GM12878 (cell line): ENCODE measurements around the gene LTBP3. TPM values are rescaled to one million over a fixed set of nuclear protein-coding genes. Genes with fewer than 3 reads are reported as not detected.

Experiments
- ASH2L ChIP-seq: fragments of 300-600, 200-600 bp; sonication (generic); IDR thresholded peaks from 2 replicates; pipeline ENCODE4 v1.6.1; 2017; ENCODE audit warnings: low read depth, mild to moderate bottlenecking, borderline replicate concordance
- BHLHE40 ChIP-seq, 2 experiments: fragments of 450-650 bp in 1 of 2; IDR thresholded peaks; 2 replicates each; pipeline ENCODE4 v1.6.1; 2011 to 2017; ENCODE audit warnings: low read depth in 2 of 2, borderline replicate concordance in 1 of 2, improper control_type of control experiment in 1 of 2, low read length in 1 of 2, mild to moderate bottlenecking in 1 of 2
- BRCA1 ChIP-seq: IDR thresholded peaks from 2 replicates; pipeline ENCODE4 v1.6.1; 2011; ENCODE audit warnings: low read depth, low read length, improper control_type of control experiment
- CHD2 ChIP-seq: IDR thresholded peaks from 2 replicates; pipeline ENCODE4 v1.6.1; 2011; ENCODE audit warnings: low read depth, low read length, improper control_type of control experiment, borderline replicate concordance
- CHD4 ChIP-seq: fragments of 200-600 bp; sonication (generic); IDR thresholded peaks from 2 replicates; pipeline ENCODE4 v1.6.1; 2016; ENCODE audit warnings: mild to moderate bottlenecking
- EZH2 ChIP-seq: IDR thresholded peaks from 2 replicates; pipeline ENCODE4 v1.6.1; 2012; ENCODE audit warnings: low read depth, mild to moderate bottlenecking, control low read depth, inconsistent platforms, low read length, borderline replicate concordance; ENCODE audit not compliant: control insufficient read depth
- FOXM1 ChIP-seq: IDR thresholded peaks from 2 replicates; pipeline ENCODE4 v1.6.1; 2012; ENCODE audit warnings: low read depth, mild to moderate bottlenecking, inconsistent platforms, low read length, moderate library complexity
- GATAD2B ChIP-seq: fragments of 450-650 bp; conservative IDR thresholded peaks from 2 replicates; pipeline ENCODE4 v1.6.1; 2017; ENCODE audit warnings: low read depth, mild to moderate bottlenecking, moderate library complexity
- KLF5 ChIP-seq: fragments of 450-650 bp; IDR thresholded peaks from 2 replicates; pipeline ENCODE4 v1.6.1; 2014; ENCODE audit warnings: mild to moderate bottlenecking; ENCODE audit not compliant: partially characterized antibody
- MEF2B ChIP-seq: fragments of 450-650 bp; IDR thresholded peaks from 2 replicates; pipeline ENCODE4 v1.6.1; 2018; ENCODE audit warnings: mild to moderate bottlenecking, moderate library complexity; ENCODE audit not compliant: partially characterized antibody, poor library complexity, severe bottlenecking
- NR2C1 ChIP-seq: fragments of 450-650 bp; IDR thresholded peaks from 2 replicates; pipeline ENCODE4 v1.6.1; 2017; ENCODE audit warnings: antibody characterized with exemption, mild to moderate bottlenecking, moderate library complexity
- RB1 ChIP-seq: fragments of 450-650 bp; formaldehyde crosslinking; IDR thresholded peaks from 2 replicates; pipeline ENCODE4 v1.6.1; 2017; ENCODE audit warnings: mild to moderate bottlenecking, borderline replicate concordance
- RCOR1 ChIP-seq: conservative IDR thresholded peaks from 2 replicates; pipeline ENCODE4 v1.6.1; 2012; ENCODE audit warnings: low read depth, low read length, improper control_type of control experiment
- RFX5 ChIP-seq: IDR thresholded peaks from 2 replicates; pipeline ENCODE4 v1.6.1; 2011; ENCODE audit warnings: low read depth, low read length, improper control_type of control experiment
- SMAD1 ChIP-seq: fragments of 450-650 bp; IDR thresholded peaks from 2 replicates; pipeline ENCODE4 v1.6.1; 2018; ENCODE audit warnings: mild to moderate bottlenecking, low read depth; ENCODE audit not compliant: partially characterized antibody
- TCF3 ChIP-seq: IDR thresholded peaks from 2 replicates; pipeline ENCODE4 v1.6.1; 2012; ENCODE audit warnings: low read depth, mild to moderate bottlenecking, low read length, borderline replicate concordance; ENCODE audit not compliant: insufficient read depth
- YY1 ChIP-seq: IDR thresholded peaks from 2 replicates; pipeline ENCODE4 v1.6.1; 2011; ENCODE audit warnings: low read depth, mild to moderate bottlenecking, low read length
- ZBED1 ChIP-seq: IDR thresholded peaks from 2 replicates; pipeline ENCODE4 v1.6.1; 2016; ENCODE audit warnings: borderline replicate concordance
- ZZZ3 ChIP-seq: IDR thresholded peaks from 2 replicates; pipeline ENCODE4 v1.6.1; 2011; ENCODE audit warnings: low read depth; ENCODE audit not compliant: control insufficient read depth, insufficient read length
- polyA plus RNA-seq, 11 experiments: library from polyadenylated mRNA; depleted of rRNA in 4 of 11; unstranded in 6 of 11; stranded (reverse) in 5 of 11; fragments of >200 nt; fragmentation: Nextera tagmentation in 4 of 11; fragmentation: Illumina TruSeq in 1 of 11; extraction: Ambion mirVana in 4 of 11; extraction: Trizol in 1 of 11; gene quantifications; 1 replicate in 1 of 11; 2 replicates in 10 of 11; pipeline versions ENCODE4 v1.2.1 to v1.2.3, GENCODE V29; 2011 to 2016; ENCODE audit warnings: inconsistent platforms in 2 of 11, missing spikeins in 2 of 11, low read depth in 1 of 11
- total RNA-seq, 4 experiments: library from RNA; depleted of rRNA in 3 of 4; stranded (reverse); fragments of >200 nt in 3 of 4; fragmentation: Illumina TruSeq in 1 of 4; extraction: Trizol in 1 of 4; gene quantifications; 2 replicates each; pipeline versions ENCODE4 v1.2.1 to v1.2.3, GENCODE V29; 2013 to 2021
- TF ChIP-seq, protein P1 (sequence below), 3 experiments: IDR thresholded peaks in 2 of 3; conservative IDR thresholded peaks in 1 of 3; 2 replicates each; pipeline ENCODE4 v1.5.1; 2011; ENCODE audit warnings: low read depth in 3 of 3, low read length in 3 of 3, mild to moderate bottlenecking in 3 of 3, control low read depth in 2 of 3, moderate library complexity in 2 of 3, inconsistent platforms in 1 of 3, mixed read lengths in 1 of 3; ENCODE audit not compliant: control insufficient read depth in 2 of 3, insufficient read depth in 1 of 3; ENCODE audit errors: extremely low read depth in 1 of 3
- TF ChIP-seq, protein P2 (sequence below): fragments of 450-650 bp; IDR thresholded peaks from 2 replicates; pipeline ENCODE4 v1.6.1; 2017; ENCODE audit warnings: low read depth, mild to moderate bottlenecking, moderate library complexity
- TF ChIP-seq, protein P3 (sequence below): fragments of 450-650 bp; IDR thresholded peaks from 2 replicates; pipeline ENCODE4 v1.6.1; 2017; ENCODE audit warnings: antibody characterized with exemption, mild to moderate bottlenecking, moderate library complexity

LTBP3 gene
- total and polyA plus RNA-seq, 10 of the 15 experiments (the other 5 are each of a cell fraction or from before 2014, with no cell fraction given) = 2.2 to 12.2 (median 6.2) TPM; not detected in 2

DNA sequence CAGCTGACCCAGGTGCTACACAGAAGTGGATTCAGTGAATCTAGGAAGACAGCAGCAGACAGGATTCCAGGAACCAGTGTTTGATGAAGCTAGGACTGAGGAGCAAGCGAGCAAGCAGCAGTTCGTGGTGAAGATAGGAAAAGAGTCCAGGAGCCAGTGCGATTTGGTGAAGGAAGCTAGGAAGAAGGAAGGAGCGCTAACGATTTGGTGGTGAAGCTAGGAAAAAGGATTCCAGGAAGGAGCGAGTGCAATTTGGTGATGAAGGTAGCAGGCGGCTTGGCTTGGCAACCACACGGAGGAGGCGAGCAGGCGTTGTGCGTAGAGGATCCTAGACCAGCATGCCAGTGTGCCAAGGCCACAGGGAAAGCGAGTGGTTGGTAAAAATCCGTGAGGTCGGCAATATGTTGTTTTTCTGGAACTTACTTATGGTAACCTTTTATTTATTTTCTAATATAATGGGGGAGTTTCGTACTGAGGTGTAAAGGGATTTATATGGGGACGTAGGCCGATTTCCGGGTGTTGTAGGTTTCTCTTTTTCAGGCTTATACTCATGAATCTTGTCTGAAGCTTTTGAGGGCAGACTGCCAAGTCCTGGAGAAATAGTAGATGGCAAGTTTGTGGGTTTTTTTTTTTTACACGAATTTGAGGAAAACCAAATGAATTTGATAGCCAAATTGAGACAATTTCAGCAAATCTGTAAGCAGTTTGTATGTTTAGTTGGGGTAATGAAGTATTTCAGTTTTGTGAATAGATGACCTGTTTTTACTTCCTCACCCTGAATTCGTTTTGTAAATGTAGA is 57.6 kb downstream of the LTBP3 start (continued):
- TF ChIP-seq RB1 (no peak), CHD4 (no peak), BHLHE40 (IDR thresholded peaks at IDR 0.05; ENCODE audit: borderline replicate concordance in 1 of 2, low read depth in 2 of 2, low read length in 1 of 2) (no peak; a peak in 1 of 4 replicates), RCOR1 (no peak), NR2C1 (no peak), ZZZ3 (no peak), ASH2L (no peak), EZH2 (no peak), ZBED1 (peak; percentile 63; the same call in 1 of the 2 replicates), YY1 (peak; percentile 58), MEF2B (no peak), BRCA1 (no peak), FOXM1 (no peak), TCF3 (0 out of 2 replicates have a peak, but pooled peaks have one; percentile 37), SMAD1 (peak; percentile 98), RFX5 (no peak), GATAD2B (no peak), CHD2 (no peak), KLF5 (no peak)
- TF ChIP-seq, protein P1, sequence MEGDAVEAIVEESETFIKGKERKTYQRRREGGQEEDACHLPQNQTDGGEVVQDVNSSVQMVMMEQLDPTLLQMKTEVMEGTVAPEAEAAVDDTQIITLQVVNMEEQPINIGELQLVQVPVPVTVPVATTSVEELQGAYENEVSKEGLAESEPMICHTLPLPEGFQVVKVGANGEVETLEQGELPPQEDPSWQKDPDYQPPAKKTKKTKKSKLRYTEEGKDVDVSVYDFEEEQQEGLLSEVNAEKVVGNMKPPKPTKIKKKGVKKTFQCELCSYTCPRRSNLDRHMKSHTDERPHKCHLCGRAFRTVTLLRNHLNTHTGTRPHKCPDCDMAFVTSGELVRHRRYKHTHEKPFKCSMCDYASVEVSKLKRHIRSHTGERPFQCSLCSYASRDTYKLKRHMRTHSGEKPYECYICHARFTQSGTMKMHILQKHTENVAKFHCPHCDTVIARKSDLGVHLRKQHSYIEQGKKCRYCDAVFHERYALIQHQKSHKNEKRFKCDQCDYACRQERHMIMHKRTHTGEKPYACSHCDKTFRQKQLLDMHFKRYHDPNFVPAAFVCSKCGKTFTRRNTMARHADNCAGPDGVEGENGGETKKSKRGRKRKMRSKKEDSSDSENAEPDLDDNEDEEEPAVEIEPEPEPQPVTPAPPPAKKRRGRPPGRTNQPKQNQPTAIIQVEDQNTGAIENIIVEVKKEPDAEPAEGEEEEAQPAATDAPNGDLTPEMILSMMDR (IDR thresholded peaks at IDR 0.05 in 2 of 3, conservative IDR thresholded peaks at IDR 0.05 in 1 of 3; ENCODE audit: control insufficient read depth in 2 of 3, extremely low read depth in 1 of 3, insufficient read depth in 1 of 3, low read depth in 3 of 3, low read length in 3 of 3) = no peak
- TF ChIP-seq, protein P2, sequence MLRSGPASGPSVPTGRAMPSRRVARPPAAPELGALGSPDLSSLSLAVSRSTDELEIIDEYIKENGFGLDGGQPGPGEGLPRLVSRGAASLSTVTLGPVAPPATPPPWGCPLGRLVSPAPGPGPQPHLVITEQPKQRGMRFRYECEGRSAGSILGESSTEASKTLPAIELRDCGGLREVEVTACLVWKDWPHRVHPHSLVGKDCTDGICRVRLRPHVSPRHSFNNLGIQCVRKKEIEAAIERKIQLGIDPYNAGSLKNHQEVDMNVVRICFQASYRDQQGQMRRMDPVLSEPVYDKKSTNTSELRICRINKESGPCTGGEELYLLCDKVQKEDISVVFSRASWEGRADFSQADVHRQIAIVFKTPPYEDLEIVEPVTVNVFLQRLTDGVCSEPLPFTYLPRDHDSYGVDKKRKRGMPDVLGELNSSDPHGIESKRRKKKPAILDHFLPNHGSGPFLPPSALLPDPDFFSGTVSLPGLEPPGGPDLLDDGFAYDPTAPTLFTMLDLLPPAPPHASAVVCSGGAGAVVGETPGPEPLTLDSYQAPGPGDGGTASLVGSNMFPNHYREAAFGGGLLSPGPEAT = peak; percentile 40; the same call in 1 of the 2 replicates
- TF ChIP-seq, protein P3, sequence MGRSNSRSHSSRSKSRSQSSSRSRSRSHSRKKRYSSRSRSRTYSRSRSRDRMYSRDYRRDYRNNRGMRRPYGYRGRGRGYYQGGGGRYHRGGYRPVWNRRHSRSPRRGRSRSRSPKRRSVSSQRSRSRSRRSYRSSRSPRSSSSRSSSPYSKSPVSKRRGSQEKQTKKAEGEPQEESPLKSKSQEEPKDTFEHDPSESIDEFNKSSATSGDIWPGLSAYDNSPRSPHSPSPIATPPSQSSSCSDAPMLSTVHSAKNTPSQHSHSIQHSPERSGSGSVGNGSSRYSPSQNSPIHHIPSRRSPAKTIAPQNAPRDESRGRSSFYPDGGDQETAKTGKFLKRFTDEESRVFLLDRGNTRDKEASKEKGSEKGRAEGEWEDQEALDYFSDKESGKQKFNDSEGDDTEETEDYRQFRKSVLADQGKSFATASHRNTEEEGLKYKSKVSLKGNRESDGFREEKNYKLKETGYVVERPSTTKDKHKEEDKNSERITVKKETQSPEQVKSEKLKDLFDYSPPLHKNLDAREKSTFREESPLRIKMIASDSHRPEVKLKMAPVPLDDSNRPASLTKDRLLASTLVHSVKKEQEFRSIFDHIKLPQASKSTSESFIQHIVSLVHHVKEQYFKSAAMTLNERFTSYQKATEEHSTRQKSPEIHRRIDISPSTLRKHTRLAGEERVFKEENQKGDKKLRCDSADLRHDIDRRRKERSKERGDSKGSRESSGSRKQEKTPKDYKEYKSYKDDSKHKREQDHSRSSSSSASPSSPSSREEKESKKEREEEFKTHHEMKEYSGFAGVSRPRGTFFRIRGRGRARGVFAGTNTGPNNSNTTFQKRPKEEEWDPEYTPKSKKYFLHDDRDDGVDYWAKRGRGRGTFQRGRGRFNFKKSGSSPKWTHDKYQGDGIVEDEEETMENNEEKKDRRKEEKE = no peak
